ENCODE data around the gene PPDPF. TPM values are rescaled to one million over a fixed set of nuclear protein-coding genes. Genes with fewer than 3 reads are reported as not detected.
A peak's percentile ranks its signal among the peaks of the same experiment; 100 is the strongest.

Gene PPDPF
- total RNA-seq, 1 experiment from 2014 or later: 38.0 TPM

DNA sequence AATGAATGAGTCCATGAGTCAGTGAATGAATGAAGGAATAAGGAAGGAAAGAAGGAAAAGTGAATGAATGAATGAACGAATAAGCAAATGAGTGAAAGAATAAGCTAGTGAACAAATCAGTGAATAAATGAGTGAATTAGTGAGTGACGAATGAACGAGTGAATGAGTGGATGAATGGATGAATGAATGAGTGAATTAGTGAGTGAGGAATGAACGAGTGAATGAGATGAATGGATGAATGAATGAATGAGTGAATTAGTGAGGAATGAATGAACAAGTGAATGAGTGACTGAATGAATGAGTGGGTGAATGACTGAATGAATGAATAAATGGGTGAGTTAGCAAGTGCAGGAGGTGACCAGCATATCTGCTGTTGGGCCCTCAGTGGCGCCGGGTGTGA, 23.2 kb downstream of the PPDPF start:
- DNase-seq (ENCODE audit: low spot score): no peak
- in situ Hi-C loops (cut with HindIII; ENCODE audit: low sequenced_read_pairs): no loop called here

DNA sequence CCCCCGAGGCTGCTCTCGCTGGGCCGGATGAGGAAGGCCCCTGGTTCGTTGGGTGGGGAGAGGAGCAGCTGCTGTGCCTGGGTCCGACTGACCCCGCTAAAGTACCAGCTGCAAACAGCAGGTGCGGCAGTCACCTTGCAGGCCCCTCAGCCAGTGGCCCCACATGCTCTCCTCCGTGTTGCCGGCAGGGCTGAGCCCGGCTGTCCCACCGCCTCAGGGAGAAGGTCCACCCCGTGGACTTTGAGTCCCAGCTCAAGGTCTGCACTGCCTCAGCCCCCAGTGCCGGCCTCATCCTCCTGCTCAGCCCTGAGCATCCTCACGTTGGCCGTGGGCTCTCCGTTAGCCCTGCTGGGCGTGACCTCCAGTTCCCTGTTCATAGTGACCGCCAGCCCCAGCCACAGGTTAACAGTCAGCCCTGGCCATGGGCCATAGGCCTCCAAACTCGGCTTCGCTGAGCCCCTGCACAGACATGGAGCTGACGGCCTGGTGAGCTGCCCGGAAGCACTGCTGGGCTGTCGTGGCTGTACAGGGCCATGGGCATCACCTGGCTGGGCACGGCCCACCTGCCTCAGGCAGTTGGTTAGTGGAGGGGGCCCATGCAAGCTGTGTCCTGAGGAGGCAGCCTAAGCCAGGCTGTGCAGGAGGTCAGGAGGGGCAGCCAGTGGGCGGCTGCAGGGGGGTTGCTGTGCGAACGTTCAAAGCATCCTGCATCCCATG, 23.8 kb downstream of the PPDPF start:
- DNase-seq (ENCODE audit: low spot score): no peak
- in situ Hi-C loops (cut with HindIII; ENCODE audit: low sequenced_read_pairs): no loop called here

DNA sequence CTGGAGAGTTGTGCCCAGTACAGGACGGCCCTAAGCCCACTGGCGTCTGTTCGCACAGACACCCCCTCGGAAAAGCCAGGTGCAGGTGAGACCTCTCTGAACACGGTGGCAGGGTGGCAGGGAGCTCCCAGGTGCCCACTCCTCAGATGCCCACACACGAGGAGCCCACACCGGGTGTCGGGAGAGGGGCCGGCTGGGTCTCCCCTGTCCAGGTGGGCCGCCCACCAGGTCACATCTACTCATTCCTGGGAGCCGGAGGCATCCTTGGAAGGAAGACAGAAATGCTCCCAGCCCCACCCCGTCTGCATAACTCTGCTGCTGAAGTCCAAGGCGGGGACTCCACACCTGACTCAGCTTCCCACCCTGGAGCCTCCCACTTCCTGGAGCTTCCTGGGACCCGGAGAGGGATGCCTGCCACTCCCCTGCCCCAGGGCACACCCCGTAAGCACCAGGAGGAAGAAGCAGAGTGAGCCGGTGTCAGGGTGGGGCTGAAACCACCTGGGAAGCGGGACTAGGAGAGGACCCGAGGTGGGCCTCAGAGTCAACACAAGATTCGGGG, 24.5 kb downstream of the PPDPF start:
- in situ Hi-C loops (cut with HindIII; ENCODE audit: low sequenced_read_pairs): no loop called here
- no peak for DNase-seq (ENCODE audit: low spot score)

DNA sequence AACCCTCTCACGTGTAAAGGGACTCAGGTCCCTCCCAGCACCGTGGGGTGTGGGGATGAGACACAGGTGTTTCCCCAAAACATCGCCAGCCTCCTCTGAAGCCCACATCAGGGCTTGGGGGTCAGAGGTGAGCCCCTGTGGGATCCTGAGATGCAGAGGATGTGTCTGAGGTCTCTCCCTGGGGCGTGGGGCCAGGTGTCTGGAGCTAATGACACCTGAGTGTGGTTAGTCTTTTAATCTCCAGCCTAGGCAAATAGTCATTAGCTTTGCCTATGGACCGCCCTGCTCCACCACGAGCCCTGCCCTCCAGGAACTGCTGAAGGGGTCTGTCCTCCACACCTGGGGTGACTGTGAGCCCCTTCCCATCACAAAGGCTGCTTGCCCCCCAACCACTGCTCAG, 25.2 kb downstream of the PPDPF start:
- in situ Hi-C loops (cut with HindIII; ENCODE audit: low sequenced_read_pairs): no loop called here
- no peak for DNase-seq (ENCODE audit: low spot score)

DNA sequence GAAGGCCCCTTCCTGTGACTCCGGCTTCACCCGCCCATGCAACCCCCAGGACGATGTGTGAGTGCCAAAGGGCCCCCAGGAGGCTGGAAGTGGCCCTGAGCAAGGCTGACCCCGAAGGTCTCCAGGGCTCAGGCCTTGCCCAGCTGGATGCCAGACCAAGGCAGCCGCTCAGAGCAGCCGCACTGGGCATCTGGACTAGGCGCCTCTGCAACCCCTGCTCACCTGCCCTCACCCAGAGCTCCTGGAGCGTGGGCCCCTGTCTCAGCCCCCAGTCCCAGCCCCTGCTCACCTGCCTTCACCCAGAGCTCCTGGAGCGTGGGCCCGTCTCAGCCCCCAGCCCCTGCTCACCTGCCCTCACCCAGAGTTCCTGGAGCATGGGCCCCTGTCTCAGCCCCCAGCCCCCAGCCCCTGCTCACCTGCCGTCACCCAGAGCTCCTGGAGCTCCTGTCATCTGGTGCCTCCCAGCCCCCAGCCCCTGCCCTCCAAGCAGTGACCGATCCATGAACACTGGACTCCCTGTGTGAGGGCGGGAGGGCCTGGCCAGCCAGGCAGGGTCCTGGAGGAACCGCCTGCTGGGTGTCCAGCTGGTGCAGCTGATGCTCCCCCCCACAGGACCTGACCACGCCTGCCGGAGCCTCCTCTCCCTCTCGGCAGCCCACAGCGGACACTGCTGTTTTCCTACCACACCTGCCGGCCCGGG, 25.8 kb downstream of the PPDPF start:
- in situ Hi-C loops (cut with HindIII; ENCODE audit: low sequenced_read_pairs): no loop called here
- no peak for DNase-seq (ENCODE audit: low spot score)

DNA sequence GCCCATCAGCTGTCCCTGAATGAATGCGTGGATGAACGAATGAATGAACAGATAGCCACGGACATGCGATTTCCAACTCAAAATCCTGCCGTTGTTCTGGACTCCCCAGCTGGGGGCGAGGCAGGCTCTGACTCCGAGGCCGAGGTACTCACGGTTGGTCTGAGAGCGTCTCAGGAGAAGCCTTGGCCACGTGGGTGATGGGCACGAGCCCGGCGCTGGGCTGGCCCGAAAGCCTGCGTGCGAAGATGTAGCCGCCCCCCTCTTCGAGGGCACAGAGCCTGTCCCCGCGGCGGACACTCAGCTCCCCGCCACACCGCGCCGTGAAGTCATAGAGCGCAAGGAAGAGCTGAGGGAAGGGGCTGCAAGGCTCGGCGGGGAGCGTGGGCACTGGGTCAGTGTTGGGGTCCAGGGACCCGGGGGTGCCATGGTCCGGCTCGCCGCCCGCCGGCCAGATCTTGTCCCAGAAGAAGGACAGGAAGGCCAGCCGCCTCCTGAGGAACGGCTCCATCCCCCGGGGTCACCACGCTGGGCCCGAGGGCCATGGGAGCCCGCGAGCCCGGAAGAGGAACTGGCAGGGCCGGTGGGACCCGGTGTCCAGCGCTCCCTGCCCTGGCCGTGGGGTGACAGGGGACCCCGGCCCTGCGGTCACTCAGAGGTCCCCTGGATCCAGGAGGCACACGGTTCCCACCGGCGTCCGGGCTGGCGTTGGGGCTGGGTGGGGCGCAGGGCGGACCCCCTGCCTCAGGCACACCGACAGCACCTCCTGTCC, 26.6 kb downstream of the PPDPF start:
- DNase-seq (ENCODE audit: low spot score): no peak
- in situ Hi-C loops (cut with HindIII; ENCODE audit: low sequenced_read_pairs): no loop called here

DNA sequence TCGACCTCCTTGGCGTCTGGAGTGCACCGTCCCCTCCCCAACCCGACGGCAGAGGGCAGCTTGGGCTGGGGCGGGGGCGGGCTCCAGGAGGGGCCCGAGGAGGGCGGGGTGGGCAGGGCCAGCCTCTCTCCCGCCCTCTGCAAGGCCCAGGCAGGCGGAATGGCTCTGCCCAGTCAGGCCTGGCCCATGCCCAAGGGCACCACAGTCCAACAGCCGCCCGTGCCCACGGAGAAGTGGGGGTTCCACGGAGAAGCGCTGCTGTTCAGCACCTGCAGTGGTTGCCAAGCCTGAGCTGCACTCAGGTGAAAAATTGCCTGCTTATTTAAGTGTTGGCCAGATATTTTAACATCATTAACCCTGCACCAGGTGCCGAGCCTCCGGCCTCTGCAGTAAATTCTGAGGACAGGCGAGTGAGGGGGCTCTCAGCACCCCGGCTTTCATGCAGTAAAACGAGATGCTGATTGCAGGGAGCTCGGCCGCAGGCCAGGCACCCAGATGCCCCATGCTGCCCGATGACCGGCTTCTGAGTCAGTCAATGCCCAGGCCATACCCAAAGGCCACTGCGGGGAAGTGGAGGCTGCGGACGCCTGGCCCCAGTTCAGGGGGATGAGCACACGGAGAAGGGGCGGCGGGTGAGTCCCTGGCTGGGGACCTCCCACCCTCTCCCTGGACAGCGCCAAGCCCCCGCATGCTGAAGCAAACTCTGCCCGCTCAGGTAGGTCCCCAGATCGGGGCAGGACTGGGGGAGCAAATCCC, 27.3 kb downstream of the PPDPF start, which contains the start of gene SRMS:
Gene SRMS, minus strand, starts transcription at position 25 of the 756 bp plus-strand sequence. CDS start 286 bp downstream, outside the sequence.
- in situ Hi-C loops (cut with HindIII; ENCODE audit: low sequenced_read_pairs): no loop called here

DNA sequence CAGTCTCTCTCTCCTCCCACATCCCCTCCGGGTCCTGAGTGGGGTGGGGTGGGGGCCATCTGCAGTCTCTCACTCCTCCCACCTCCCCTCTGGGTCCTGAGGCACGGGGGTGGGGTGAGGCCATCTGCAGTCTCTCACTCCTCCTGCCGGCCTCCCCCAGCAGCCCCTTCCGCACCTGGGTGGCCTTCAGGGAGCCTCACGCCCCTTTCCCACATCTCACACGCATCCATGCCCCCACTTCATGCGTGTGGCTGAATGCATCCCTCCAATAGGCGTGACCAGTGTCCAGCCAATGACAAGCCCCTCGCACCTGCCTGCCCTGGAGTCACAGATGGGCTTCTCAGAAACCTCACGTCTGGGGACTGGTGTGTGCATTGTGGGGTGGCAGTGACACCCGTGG, 28.0 kb downstream of the PPDPF start:
- no peak for DNase-seq (ENCODE audit: low spot score)
- in situ Hi-C loops (cut with HindIII; ENCODE audit: low sequenced_read_pairs): no loop called here

More for the DNA sequence above, 27.3 kb downstream of the PPDPF start, which contains the start of gene SRMS:
- DNase-seq (ENCODE audit: low spot score): no peak

DNA sequence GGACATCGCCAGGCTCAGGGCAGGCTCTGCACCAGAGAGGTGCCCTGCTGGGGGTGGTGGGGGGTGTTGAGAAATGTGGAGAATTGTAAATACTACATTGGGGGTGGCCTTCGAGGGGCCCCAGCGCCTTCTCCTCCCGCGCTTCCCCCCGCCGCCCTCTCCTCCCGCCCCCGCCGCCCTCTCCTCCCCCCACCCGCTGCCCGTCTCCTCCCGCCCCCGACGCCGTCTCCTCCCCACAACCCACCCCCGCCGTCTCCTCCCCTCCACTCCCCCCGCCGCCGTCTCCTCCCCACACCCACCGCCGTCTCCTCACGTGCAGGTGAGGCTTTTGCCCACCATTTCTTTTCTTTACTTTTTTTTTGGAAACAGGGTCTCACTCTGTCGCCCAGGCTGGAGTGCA, 28.5 kb downstream of the PPDPF start:
- no peak for DNase-seq (ENCODE audit: low spot score)
- in situ Hi-C loops (cut with HindIII; ENCODE audit: low sequenced_read_pairs): no loop called here

DNA sequence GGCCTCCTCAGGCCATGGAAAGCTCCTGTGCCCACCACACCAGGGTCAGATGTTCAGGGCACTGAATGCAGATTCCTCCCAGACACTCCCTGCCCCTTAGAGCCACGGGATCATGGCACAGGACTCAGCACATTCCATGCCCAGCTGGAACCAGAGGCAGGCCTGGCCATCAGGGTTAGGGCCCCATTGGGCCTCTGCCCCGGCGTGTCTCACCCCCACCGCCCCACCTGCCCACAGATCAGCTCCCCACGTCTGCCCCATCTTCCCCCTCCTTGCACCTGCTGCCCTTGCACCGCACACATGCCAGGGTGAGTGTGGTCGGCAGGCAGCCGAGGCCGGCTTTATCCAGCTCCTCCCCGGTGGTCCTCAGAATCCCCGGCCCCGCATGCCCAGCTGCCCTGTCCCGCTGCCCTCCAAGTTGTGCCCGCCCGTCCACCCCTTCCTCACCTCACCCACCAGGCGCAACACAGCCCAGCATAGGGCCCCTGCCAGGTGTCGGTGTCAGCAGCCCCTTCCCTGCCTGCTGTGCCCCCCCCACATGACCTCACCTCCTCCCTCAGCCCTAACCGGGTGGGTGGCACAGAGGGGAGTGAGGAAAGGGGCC, 29.2 kb downstream of the PPDPF start:
- DNase-seq (ENCODE audit: low spot score): no peak
- in situ Hi-C loops (cut with HindIII; ENCODE audit: low sequenced_read_pairs): no loop called here

DNA sequence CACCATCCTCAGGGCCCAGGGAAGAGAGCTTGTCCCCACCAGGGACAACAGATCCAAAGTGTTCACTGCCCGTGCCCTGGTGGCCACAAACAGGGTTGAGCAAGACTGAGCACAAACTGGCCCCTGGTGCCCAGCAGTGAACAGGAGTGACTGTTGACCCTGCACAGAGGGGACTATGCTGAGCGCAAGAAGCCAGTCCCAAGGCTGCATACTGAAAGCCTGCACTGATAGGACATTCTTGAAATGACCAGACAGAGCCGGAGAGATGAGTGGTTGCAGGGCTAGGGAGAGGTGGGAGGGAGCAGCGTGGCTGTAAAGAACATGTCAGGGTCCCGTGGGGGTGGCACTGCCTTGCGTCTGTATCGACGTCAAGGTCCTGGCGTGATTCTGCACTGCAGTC, 30.5 kb downstream of the PPDPF start:
- in situ Hi-C loops (cut with HindIII; ENCODE audit: low sequenced_read_pairs): no loop called here
- DNase-seq (ENCODE audit: low spot score): no peak

DNA sequence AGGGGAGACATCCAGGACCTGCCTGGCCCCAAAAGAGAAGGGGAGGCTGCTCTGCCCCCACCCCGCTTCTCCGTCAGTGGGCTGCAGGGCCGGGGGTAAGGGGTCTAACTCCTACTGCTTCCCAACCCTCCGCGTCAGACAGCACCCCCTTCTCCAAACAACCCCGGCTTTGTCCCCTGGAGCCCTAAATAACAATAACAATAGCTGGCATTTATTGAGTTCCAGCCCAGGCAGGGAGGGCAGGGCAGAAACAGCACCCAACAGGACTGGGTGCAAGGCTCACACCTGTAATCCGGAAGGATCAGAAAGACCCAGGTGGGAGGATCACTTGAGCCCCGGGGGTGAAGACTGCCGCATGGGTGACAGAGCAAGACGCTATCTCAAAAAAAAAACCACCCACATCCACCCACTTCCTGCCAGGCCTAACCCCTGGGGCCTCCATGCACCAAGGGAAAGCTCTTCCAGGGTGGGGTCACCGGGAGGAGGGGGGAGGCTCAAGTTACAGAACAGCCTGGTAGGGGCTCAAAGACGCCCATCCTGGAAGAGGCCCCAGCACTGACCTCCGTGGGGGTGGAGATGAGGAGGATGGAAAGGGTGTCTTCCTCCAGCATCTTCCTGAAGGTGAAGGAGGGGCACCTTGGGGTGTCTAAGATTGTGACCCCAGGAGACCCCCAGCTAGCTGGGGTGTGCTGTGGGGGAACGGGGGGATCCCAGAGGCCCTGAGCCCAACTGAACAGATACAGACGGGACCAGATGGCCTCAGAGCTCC, 32.1 kb downstream of the PPDPF start:
- in situ Hi-C loops (cut with HindIII; ENCODE audit: low sequenced_read_pairs): no loop called here
- DNase-seq (ENCODE audit: low spot score): no peak

DNA sequence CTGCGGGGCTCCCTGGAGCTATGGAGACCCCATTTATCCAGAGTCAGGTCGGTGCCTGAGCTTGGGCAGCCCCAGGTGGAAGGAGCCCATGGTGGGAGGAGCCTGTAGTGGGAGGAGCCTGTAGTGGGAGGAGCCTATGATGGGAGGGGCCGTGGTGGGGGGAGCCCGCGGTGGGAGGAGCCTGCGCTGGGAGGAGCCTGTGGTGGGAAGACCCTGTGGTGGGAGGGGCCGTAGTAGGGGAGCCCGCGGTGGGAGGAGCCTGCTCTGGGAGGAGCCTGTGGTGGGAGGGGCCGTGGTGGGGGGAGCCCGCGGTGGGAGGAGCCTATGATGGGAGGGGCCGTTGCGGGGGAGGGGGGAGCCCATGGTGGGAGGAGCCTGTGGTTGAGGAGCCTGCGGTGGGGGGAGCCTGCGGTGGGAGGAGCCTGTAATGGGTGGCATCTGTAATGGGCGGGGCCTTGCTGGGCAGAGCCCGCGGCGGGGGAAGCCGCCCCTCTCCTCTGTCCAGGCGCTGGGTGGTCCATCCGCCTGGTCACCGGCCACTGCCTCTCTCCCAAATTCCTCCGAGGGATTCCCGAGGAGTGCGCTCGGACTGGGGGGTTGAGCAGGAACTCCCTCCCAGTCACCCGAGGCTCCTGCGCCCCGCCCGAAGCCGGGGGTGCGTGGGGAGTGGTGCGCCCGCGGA, 32.8 kb downstream of the PPDPF start:
- peak; percentile 30 for DNase-seq (ENCODE audit: low spot score)
- in situ Hi-C loops (cut with HindIII; ENCODE audit: low sequenced_read_pairs): no loop called here

DNA sequence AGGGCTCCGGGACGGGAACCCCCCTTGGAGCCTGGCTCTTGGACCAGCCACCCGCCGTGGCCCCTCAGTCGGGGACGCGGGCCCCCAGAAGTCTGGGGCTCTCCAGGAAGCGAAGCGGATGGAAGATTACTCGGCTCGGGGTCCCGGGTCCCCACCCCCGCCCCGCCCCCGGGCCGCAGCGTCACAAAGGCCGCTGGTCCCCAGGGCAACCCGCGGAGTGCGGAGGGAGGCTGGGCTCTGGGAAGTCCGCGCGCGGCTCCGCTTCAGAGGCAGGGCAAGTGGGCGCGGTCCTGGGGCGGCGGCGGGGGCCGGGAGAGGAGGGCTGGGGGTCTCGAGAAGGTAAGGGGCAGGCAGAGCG, 33.3 kb downstream of the PPDPF start, which contains the start of gene FNDC11:
Gene FNDC11, plus strand, starts transcription at position 227 of the 358 bp plus-strand sequence. CDS start 1,505 bp downstream, outside the sequence.
- DNase-seq (ENCODE audit: low spot score): no peak
- in situ Hi-C loops (cut with HindIII; ENCODE audit: low sequenced_read_pairs): no loop called here

DNA sequence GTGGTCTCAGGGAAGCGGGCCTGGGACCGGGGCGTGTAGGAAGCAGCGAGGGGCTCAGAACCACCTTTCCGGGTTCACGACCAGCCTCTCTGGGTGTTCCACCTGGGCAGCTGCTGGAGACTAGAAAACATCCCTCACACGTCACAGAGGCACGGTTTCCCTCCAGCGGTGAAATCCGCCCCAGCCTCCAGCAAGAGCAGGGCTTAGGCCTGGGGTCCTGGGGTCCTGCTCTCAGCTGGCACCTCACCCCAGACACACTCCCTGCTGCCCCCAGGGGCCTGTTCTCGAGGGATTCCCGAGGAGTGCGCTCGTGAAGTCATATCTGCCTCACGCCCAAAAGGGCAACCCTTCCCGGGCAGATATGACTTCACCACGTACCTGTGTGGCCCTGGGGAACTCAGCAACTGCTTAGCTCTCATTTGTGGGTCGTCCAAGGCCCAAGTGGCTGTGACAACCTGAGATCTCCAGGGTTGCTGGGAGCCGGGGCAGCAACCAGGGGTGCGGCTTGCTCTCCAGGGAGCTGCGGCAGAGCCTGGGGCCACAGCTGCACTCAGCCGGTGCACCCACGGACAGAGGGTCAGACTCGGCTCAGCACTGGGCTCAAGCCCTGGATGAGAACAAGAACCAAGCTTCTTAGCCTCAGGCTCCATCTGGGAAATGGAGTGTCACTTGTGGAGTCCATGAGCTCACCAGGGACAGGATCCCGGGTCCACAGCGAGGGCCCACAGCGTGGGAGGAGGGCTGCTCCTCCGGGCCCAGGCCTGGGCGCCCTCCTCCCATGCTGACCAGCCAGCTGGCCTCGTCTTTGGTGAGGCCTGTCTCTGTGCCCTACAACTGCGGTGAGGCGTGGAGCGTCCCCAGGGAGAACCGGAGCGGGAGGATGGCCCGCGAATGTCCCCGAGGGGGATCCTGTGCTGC, 34.1 kb downstream of the PPDPF start:
- in situ Hi-C loops (cut with HindIII; ENCODE audit: low sequenced_read_pairs): no loop called here
- DNase-seq (ENCODE audit: low spot score): no peak

DNA sequence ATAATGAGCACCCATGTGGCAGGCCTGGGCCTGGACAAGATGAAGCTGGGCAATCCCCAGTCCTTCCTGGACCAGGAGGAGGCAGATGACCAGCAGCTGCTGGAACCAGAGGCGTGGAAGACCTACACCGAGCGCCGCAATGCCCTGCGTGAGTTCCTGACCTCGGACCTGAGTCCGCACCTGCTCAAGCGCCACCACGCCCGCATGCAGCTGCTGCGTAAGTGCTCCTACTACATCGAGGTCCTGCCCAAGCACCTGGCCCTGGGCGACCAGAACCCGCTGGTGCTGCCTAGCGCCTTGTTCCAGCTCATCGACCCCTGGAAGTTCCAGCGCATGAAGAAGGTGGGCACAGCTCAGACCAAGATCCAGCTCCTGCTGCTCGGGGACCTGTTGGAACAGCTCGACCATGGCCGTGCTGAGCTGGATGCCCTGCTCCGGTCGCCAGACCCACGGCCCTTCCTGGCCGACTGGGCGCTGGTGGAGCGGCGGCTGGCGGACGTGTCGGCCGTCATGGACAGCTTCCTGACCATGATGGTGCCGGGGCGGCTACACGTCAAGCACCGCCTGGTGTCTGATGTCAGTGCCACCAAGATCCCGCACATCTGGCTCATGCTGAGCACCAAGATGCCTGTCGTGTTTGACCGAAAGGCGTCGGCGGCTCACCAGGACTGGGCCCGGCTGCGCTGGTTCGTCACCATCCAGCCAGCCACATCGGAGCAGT, 35.3 kb downstream of the PPDPF start:
- in situ Hi-C loops (cut with HindIII; ENCODE audit: low sequenced_read_pairs): no loop called here
- DNase-seq (ENCODE audit: low spot score): no peak
